Liver (tissue), 3 donors: ENCODE data around the gene GRM1.

ENCODE experiments used
- FOXA2 ChIP-seq: IDR thresholded peaks from 2 replicates; pipeline ENCODE4 v1.6.1; 2016; ENCODE audit warnings: antibody characterized with exemption
- TAF1 ChIP-seq: conservative IDR thresholded peaks from 2 replicates; pipeline ENCODE4 v1.6.1; 2016; ENCODE audit warnings: antibody characterized with exemption, mild to moderate bottlenecking
- YY1 ChIP-seq: IDR thresholded peaks from 2 replicates; pipeline ENCODE4 v1.6.1; 2016; ENCODE audit warnings: antibody characterized with exemption, mild to moderate bottlenecking
- TF ChIP-seq, protein P1 (sequence below): fragments of 150-350 bp; IDR thresholded peaks from 2 replicates; pipeline ENCODE4 v1.5.1; 2017; ENCODE audit warnings: improper control_type of control experiment, low read depth, low read length; ENCODE audit not compliant: missing input control
- TF ChIP-seq, protein P2 (sequence below): IDR thresholded peaks from 2 replicates; pipeline ENCODE4 v1.6.1; 2016; ENCODE audit warnings: antibody characterized with exemption
- TF ChIP-seq, protein P3 (sequence below): IDR thresholded peaks from 2 replicates; pipeline ENCODE4 v1.6.1; 2016; ENCODE audit warnings: antibody characterized with exemption, mild to moderate bottlenecking
- donor health status: healthy.
- donor health status: healthy.

DNA sequence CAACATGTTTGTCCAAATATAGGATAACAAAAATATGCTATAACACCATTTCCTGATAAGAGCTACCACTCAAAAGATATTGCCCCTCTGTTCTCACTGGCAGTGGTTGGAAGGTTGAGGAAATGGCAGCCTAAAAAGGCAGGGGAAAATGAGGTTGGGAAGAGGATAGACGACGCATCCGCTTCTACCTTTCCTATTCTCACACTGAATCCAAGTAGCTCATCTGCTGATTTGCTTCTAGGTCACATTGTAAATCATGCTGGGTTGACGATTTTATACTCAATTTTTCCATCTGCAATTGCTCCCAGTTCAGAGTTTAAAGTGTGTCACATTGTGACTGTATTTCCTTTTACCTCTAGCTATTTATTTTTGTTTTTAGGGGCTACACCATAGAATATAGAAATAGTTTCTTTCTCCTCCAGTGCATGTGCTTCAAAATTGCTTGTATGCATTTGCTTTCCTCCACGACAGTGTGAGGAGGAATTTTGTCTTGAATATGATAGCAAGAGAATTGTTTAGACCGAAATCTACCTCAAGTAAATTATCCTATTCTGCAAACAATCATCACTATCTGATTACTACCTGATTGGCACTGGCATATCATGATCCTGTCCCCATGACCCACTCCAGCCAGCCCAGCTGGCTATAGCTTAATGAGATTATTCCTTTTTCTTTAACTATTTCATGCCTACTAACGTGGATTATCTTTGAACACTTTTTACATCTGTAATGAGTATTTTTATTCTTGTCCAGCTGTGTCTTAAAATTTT is 335.2 kb downstream of the GRM1 start:
- no peak for TF ChIP-seq YY1
- TF ChIP-seq, protein P1, sequence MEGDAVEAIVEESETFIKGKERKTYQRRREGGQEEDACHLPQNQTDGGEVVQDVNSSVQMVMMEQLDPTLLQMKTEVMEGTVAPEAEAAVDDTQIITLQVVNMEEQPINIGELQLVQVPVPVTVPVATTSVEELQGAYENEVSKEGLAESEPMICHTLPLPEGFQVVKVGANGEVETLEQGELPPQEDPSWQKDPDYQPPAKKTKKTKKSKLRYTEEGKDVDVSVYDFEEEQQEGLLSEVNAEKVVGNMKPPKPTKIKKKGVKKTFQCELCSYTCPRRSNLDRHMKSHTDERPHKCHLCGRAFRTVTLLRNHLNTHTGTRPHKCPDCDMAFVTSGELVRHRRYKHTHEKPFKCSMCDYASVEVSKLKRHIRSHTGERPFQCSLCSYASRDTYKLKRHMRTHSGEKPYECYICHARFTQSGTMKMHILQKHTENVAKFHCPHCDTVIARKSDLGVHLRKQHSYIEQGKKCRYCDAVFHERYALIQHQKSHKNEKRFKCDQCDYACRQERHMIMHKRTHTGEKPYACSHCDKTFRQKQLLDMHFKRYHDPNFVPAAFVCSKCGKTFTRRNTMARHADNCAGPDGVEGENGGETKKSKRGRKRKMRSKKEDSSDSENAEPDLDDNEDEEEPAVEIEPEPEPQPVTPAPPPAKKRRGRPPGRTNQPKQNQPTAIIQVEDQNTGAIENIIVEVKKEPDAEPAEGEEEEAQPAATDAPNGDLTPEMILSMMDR, result no peak
- TF ChIP-seq, protein P2, sequence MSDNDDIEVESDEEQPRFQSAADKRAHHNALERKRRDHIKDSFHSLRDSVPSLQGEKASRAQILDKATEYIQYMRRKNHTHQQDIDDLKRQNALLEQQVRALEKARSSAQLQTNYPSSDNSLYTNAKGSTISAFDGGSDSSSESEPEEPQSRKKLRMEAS, result no peak
- TF ChIP-seq TAF1, result no peak
- TF ChIP-seq, protein P3, sequence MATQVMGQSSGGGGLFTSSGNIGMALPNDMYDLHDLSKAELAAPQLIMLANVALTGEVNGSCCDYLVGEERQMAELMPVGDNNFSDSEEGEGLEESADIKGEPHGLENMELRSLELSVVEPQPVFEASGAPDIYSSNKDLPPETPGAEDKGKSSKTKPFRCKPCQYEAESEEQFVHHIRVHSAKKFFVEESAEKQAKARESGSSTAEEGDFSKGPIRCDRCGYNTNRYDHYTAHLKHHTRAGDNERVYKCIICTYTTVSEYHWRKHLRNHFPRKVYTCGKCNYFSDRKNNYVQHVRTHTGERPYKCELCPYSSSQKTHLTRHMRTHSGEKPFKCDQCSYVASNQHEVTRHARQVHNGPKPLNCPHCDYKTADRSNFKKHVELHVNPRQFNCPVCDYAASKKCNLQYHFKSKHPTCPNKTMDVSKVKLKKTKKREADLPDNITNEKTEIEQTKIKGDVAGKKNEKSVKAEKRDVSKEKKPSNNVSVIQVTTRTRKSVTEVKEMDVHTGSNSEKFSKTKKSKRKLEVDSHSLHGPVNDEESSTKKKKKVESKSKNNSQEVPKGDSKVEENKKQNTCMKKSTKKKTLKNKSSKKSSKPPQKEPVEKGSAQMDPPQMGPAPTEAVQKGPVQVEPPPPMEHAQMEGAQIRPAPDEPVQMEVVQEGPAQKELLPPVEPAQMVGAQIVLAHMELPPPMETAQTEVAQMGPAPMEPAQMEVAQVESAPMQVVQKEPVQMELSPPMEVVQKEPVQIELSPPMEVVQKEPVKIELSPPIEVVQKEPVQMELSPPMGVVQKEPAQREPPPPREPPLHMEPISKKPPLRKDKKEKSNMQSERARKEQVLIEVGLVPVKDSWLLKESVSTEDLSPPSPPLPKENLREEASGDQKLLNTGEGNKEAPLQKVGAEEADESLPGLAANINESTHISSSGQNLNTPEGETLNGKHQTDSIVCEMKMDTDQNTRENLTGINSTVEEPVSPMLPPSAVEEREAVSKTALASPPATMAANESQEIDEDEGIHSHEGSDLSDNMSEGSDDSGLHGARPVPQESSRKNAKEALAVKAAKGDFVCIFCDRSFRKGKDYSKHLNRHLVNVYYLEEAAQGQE, result no peak
- TF ChIP-seq FOXA2, result no peak
